ENCODE results near the gene CCDC38. TPM values are rescaled to one million over a fixed set of nuclear protein-coding genes. Genes with fewer than 3 reads are reported as not detected.

The CCDC38 gene
- total and polyA plus RNA-seq, 8 donors, result 0.18 to 1.1 (median 0.58) TPM; not detected in 1

DNA sequence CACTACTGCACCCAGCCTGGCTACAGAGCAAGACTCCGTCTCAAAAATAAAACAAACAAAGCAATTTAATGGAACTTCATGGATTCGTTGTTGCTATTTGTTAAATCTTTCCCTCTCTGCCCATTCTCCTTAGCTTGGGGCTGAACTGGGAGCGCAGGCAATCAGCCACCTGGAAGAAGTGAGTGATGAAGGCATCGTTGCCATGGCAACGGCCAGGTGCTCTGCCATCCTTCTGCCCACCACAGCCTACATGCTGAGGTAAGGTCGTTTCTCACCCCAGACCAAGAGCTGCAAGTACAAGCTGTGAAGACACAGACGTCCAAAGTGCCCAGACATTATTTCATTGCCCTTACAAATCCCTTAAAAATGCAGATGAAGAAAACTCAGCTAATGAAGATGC lies 19.8 kb upstream of the CCDC38 start:
- no peak for ATAC-seq
- TF ChIP-seq, protein P1, sequence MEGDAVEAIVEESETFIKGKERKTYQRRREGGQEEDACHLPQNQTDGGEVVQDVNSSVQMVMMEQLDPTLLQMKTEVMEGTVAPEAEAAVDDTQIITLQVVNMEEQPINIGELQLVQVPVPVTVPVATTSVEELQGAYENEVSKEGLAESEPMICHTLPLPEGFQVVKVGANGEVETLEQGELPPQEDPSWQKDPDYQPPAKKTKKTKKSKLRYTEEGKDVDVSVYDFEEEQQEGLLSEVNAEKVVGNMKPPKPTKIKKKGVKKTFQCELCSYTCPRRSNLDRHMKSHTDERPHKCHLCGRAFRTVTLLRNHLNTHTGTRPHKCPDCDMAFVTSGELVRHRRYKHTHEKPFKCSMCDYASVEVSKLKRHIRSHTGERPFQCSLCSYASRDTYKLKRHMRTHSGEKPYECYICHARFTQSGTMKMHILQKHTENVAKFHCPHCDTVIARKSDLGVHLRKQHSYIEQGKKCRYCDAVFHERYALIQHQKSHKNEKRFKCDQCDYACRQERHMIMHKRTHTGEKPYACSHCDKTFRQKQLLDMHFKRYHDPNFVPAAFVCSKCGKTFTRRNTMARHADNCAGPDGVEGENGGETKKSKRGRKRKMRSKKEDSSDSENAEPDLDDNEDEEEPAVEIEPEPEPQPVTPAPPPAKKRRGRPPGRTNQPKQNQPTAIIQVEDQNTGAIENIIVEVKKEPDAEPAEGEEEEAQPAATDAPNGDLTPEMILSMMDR (IDR thresholded peaks at IDR 0.05), result no peak

DNA sequence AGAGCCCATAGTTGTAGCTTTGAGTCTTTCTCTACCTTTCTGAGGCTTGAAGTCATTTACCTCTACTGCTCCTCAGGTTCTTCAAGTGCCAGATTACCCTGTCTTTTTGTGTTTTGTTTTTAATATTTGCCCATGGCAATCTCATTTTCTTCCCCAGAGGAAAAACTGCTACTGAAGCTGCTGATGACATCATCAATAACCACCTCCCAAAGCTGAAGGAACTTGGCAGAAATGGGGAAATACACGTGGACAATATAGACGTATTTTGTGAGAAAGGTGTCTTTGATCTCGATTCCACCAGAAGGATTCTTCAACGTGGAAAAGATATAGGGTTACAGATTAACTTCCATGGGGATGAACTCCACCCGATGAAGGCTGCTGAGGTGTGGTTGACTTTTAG lies 17.8 kb upstream of the CCDC38 start:
- intact Hi-C loops (cut with DNase I), result no loop called here
- Histone ChIP-seq H3K27ac (no peak overlapping the region), H3K9me3 (no peaks in the 10 kb centered on the region), H3K4me1 (no peaks in the 10 kb centered on the region), H3K4me3 (no peak overlapping the region), H3K27me3 (no peaks in the 10 kb centered on the region), H3K36me3 (no peaks in the 10 kb centered on the region)
- ATAC-seq, result no peak
- DNase-seq, result no peak
- TF ChIP-seq, protein P1 (IDR thresholded peaks at IDR 0.05), result no peak

More for the DNA sequence above, 19.8 kb upstream of the CCDC38 start:
- H3K36me3 ChIP-seq, result no peaks in the 10 kb centered on the region
- H3K4me1 ChIP-seq, result no peaks in the 10 kb centered on the region
- no peak overlapping the region for H3K27ac ChIP-seq
- no peak overlapping the region for H3K4me3 ChIP-seq
- no peaks in the 10 kb centered on the region for H3K27me3 ChIP-seq
- no peaks in the 10 kb centered on the region for H3K9me3 ChIP-seq
- no peak for DNase-seq
- intact Hi-C loops (cut with DNase I), result no loop called here

DNA sequence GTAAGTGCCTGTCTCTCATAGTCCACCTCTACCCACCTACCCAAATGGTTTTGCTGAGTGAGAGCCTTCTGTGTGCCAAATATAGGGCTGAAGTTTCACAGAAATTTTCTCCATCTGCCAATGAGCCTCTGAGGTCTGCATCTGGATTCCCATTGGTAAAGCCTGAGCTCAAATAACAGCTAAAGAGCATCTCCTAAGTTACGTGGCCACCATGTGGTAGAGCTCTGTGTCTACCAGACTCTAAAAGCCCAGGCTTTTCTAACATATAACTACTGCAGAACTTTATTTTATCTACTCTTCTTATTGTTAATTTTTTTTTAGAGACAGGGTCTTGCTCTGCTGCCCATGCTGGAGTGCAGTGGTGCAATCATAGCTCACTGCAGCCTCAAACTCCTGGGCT lies 16.7 kb upstream of the CCDC38 start:
- H3K36me3 ChIP-seq, result no peaks in the 10 kb centered on the region
- no peak for ATAC-seq
- no peaks in the 10 kb centered on the region for H3K9me3 ChIP-seq
- H3K4me1 ChIP-seq, result no peaks in the 10 kb centered on the region
- DNase-seq, result no peak
- TF ChIP-seq, protein P1 (IDR thresholded peaks at IDR 0.05), result no peak
- no peak overlapping the region for H3K27ac ChIP-seq
- no peak overlapping the region for H3K4me3 ChIP-seq
- H3K27me3 ChIP-seq, result no peaks in the 10 kb centered on the region
- intact Hi-C loops (cut with DNase I), result no loop called here

DNA sequence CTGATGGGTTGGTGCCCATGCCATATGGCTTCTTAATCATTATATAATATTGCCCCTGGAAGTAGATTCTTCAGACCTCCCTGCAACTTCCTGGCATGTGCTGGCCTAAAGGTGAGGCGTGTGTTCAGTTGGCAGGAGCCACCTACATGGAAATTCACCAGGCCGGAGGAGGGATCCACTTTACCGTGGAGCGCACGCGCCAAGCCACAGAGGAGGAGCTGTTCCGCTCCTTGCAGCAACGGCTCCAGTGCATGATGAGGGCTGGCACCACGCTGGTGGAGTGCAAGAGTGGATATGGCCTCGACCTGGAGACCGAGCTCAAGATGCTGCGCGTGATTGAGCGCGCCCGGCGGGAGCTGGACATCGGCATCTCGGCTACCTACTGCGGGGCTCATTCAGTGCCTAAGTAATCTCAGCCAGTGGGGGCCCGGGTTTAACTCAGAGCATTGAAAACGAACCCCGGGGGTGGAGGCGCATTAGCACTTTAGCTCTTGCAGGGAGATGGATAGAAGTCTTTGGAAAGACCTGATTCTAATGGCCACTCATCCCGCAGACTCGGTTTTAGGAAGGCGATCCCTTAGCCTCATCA lies 14.2 kb upstream of the CCDC38 start:
- Histone ChIP-seq H3K36me3 (no peaks in the 10 kb centered on the region), H3K27me3 (no peaks in the 10 kb centered on the region), H3K9me3 (no peaks in the 10 kb centered on the region), H3K4me3 (no peak overlapping the region), H3K4me1 (no peaks in the 10 kb centered on the region), H3K27ac (no peak overlapping the region)
- no peak for ATAC-seq
- intact Hi-C loops (cut with DNase I), result no loop called here
- TF ChIP-seq, protein P1 (IDR thresholded peaks at IDR 0.05), result no peak
- no peak for DNase-seq

DNA sequence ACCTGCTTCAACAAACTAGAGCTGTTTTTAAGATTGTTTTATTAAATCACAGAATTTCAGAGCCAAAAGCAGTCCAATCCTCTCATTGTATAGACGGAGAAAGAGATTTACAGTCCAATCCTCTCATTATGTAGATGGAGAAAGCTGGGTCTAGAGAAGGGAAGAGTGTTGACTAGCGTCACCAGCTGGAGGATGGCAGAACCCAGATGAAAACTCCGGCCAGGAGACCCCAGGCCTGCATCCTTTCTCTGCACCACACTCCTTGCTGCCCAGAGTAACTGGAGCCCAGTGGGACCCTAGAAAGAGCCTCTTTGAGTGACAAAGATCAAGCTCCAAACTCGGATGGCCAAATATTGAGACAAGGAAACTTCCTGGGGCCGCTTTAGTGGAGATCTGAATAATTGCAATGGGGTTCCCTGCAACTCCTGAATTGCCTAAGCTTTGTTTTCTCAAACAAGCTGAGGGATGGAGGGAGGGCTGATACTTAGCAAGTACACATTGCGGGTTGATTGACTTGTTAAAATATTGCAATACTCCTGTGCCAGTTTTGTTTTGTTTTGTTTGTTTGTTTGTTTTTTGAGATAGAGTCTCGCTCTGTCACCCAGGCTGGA lies 13.2 kb upstream of the CCDC38 start:
- ATAC-seq, result no peak
- intact Hi-C loops (cut with DNase I), result no loop called here
- TF ChIP-seq, protein P1 (IDR thresholded peaks at IDR 0.05), result no peak

More for the DNA sequence above, 13.2 kb upstream of the CCDC38 start:
- Histone ChIP-seq H3K9me3 (no peaks in the 10 kb centered on the region), H3K4me3 (no peak overlapping the region), H3K4me1 (no peaks in the 10 kb centered on the region), H3K36me3 (no peaks in the 10 kb centered on the region), H3K27ac (no peak overlapping the region), H3K27me3 (no peaks in the 10 kb centered on the region)
- DNase-seq, result no peak
